Activated T-helper 1 cell treated with anti-CD3 and anti-CD28 coated beads, Interleukin-2, amount 50 U/mL, for 16 hours (primary cell): Measurements from ENCODE around the gene MRGPRX2.

Experiments
- DNase-seq, 2 donors: peaks; one replicate each; pipeline ENCODE4 v3.0.0-alpha.2; 2020; ENCODE audit warnings: low read depth in 1 of 2, low spot score in 1 of 2

MRGPRX2 gene

GRCh38 chr11:19076744-19077589, 16.4 kb upstream of the MRGPRX2 start:
- peak in 1 of 2 donors; percentile 41 for DNase-seq

DNA sequence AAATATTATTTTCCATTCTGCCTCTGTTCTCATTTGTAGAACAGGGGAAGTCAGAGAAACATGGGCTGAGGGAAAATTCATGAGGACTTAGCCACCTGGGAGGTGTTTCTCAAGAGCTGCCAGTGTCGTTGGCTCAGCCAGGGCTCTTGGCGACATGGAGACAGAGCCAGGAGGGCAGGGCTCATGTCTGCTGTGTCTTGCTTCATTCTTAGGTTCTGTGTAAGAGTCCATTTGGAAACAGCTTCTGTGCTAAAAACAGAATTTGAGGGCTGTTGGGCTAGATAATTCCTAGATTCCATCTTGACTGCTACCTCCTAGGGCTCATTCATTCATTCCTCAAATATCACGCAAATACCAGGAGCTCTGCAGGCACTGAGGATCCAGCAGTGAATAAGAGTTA, 15.1 kb upstream of the MRGPRX2 start:
- DNase-seq: no peak

DNA sequence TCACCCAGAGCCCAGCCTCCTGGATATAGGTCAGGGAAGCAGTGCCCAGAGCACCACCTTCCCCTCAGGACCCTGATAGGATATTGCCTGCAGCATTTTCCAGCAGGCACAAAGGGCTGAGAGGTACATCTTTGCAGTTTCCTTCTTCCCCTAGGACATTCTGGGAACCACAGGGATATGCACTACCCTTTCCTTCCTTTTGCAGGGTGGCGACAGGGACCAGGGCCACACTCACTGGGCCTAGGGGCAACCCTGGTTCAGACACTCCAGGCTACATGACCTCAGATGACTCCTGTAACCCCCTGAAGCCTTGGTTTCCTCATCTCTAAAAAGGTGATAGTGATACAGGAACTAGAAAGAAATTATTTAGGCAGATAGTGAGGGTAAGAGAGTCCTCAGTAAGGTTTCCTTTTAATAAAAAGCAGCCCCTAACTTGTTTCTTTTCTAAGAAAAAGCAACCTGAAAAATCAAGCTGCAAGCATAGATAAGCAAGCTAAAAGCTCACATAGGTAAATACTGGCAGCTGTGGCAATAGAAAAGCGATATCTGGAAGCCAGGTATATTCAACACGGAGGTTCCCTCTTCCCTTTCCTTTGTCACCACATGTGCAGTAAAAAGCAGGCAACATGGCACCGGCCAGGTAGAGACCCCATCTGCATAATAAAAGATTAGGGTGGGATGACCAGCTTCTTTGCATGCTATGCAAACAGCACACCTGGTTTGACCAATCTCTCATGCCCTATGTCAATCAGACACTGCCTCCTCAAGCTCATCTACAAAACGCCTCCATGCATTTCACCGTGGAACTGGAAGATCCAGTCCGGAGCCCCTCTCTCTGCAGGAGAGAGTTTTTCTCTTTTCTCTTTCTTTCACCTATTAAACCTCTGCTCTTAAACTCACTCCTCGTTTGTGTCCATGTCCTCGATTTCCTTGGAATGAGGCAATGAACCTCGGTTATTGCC, 13.2 kb upstream of the MRGPRX2 start:
- DNase-seq: no peak

DNA sequence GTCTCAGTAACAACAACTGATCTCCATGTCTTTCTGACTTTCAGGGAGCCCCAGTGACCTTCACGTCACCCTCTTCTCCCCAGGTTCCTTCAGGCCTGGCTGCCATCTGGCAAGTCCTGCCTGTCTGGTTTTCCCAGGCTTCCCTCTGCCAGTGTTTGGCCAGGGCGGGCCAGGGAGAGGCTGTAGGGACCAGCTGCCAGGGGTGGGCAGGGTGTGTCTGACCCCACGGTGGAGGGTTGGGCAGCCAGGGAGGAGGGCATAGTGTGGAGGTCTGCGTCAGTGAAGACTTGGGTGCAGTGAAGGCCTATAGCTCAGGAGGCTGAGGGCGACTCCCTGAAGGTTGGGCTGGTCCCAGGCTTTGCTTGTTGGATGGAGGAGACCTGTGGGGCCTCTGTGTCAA, 11.9 kb upstream of the MRGPRX2 start:
- DNase-seq: no peak

DNA sequence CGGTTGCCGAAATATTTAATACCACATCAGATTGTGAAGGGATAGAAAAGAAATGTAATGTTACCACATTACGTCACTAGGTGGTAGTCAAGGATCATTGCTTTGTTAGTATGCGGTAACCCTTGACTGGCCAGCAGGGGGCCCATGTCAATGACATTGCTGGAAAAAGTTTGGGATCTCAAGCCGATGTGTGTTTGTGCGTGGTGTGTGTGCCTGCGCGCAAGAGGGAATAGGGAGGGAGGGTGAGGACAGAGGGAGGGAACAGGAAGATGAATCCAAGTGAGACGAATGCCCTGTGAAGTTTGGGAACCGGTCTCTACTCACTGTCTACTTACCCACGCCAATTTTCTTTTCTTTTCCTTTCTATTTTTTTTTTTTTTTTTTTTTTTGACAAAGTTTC, 10.7 kb upstream of the MRGPRX2 start:
- DNase-seq: peak in 1 of 2 donors; percentile 14

DNA sequence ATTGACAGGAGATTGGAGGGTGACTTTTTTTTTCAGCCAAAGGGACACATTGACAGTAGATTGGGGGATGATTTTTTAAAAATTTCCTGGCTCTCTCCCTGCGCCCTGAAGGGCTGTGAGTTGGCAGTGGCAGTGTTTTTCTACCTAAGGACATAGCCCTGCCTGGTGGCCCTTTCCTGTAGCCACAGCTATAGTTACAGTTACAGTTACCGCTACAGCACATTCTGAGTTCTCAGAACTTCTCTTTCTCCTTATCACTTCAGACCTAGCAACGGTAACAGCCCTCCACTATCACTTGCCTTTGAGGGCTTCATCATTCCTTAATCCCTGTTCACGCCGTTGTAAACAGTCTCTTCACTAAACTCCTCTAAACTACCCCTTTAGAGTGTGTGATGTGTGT, 684 bp downstream of the MRGPRX2 start:
- no peak for DNase-seq

DNA sequence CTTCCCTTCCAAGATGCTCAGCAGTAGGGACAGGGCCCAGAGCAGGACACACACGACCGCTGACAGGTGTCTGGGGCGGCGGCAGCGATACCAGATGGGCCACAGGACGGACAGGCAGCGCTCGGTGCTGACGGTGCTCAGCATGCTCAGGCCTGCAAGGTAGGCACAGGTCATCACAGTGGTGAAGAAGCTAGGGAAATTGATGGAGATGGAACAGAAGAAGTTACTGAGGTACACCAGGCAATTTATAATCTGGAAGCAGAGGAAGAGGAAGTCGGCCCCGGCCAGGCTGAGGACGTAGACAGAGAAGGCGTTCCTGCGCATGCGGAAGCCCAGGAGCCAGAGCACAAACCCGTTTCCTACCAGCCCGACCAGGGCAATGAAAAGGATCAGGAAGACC, 4.6 kb downstream of the MRGPRX2 start:
- no peak for DNase-seq

DNA sequence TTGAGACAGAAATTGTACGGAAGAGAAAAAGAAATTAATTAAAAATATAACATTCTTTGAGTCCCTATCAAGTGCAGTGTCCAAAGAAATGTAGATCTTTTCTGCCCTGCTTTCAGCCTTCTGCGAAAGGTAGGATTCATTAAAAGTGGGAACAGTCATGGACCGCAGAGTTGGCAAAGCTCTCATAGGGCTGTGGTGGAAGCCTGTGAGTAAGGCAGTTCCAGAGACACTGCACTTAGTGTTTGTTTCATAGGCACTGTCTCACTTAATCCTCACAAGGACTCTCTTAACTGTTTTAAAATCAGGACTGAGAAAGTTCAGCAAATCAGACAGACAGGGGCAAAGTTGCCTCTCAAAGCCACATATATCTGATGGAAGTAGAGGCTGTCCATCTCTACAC, 5.5 kb downstream of the MRGPRX2 start:
- DNase-seq: no peak

GRCh38 chr11:19053909-19054308, 6.6 kb downstream of the MRGPRX2 start:
- no peak for DNase-seq

DNA sequence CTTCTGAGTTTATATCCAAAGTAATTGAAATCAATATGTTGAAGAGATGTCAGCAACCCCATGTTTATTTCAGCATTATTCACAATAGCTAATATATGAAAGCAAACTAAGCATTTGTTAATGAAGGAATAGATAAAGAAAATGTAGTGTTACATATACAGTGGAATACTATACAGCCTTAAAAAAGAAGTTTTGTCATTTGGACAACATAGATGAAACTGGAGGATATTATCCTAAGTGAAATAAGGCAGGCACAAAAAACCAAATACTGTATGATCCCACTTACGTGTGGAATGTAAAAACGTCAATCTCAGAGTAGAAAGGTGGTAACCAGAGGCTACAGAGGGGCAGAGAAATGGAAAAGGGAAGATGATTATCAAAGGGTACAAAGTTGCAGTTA, 10.2 kb downstream of the MRGPRX2 start:
- no peak for DNase-seq

- DNase-seq: no peak
These were observed 11.2 kb downstream of the MRGPRX2 start for GRCh38 chr11:19049351-19049750.

DNA sequence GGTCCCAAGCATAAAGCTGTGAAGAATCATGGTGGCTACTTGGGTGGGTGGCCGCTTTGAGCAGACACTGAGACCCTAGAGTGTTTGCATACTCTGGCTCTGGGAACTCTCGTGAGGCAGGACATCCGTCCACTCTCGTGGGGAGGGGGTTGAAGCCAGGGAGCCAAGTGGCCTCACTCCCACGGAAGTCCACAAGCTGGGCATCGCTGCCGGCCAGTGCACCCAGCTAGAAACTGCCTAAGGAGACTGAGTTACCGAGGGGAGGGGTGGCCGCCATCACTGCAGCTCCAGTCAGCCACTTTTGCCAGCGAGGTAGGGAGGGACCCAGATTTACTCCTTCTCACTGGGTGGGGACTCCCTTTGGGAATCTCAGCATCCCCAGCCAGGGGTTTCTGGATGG, 20.5 kb downstream of the MRGPRX2 start:
- no peak for DNase-seq

DNA sequence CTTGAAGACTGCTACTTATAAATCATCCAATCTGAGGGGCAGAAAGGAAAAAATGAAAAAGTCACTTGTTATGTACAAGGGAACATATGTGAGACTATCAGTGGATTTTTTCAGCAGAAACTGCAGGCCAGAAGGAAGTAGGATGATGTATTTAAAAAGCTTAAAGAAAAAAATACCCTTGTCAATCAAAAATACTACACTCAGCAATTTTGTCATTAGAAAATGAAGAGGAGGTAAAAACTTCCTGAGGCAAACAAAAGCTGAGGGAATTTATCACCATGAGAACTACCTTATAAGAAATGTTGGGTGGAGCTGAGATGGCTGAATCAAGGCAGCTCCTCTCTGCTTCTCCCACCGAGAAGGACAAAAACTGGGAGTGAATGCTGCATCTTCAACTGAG, 21.1 kb downstream of the MRGPRX2 start:
- no peak for DNase-seq

DNA sequence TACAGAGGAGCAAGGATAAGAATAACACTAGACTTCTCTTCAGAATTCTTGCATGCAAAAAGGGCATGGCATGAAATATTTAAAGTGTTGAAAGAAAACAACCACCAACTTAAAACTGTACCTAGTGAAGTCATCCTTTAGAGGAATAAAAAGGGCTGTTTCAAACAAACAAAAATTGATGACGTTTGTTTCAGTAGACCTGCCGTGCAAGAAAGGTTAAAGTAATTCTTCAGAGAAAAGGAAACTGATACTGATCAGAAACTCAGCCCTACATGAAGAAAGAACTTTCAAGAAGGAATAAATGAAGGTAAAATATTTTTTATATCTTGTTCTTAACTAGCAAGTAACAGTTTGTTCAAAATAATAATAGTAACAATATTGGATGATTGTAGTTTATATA, 27.5 kb downstream of the MRGPRX2 start:
- DNase-seq: no peak

DNA sequence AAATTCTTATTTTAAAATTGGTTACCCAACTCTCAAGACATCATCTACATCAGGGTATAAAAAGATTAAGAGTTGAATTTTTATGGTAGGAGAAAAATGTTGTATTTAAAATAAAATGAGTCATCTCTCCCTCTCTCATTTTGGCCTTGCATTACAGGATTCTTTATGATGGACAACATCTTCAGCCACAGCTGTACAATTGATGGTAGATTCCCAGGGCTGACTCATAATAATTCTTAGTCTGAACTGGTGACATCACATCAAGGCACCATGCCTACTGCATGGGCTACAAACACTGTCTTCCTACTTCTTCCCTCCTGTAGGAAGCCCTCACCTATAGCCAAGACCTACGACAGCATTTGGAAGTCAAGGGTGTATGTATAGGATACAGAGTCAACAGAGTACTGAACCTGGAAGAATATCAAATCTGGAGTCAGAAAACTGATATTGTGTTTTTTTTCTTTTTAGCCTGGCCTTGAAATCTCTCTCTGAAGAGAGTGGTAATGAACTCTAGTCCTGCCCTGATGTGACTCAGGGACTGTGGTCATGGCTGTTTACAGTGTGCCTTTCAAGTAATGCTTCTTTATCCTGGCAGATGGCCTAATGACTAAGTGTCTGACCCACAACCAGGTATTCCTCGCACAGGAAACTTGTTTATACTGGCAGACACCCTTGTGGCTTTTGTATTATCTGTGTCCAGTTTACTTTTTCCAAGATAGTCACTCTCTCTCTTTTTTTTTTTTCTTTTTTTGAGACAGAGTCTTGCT, 32.5 kb downstream of the MRGPRX2 start:
- no peak for DNase-seq

DNA sequence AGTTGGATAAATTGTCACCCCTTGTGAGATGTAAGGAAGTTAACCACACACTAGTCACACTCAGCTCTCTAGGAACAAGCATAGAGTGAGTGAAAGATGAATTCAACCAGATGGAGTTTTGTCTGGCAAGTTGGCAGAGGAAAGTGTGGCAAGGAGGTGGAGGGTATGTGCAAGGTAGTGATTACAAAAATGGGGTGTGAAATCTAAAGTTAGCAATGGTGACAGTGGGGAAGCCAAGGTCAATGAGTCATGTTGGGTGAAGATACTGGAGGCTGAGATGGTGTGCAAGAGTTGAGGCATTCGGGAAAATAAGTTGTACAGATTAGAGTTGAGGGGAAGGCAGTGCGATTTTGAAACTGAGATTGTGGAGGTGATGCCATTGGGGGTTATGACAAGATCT, 33.7 kb downstream of the MRGPRX2 start:
- DNase-seq: no peak

DNA sequence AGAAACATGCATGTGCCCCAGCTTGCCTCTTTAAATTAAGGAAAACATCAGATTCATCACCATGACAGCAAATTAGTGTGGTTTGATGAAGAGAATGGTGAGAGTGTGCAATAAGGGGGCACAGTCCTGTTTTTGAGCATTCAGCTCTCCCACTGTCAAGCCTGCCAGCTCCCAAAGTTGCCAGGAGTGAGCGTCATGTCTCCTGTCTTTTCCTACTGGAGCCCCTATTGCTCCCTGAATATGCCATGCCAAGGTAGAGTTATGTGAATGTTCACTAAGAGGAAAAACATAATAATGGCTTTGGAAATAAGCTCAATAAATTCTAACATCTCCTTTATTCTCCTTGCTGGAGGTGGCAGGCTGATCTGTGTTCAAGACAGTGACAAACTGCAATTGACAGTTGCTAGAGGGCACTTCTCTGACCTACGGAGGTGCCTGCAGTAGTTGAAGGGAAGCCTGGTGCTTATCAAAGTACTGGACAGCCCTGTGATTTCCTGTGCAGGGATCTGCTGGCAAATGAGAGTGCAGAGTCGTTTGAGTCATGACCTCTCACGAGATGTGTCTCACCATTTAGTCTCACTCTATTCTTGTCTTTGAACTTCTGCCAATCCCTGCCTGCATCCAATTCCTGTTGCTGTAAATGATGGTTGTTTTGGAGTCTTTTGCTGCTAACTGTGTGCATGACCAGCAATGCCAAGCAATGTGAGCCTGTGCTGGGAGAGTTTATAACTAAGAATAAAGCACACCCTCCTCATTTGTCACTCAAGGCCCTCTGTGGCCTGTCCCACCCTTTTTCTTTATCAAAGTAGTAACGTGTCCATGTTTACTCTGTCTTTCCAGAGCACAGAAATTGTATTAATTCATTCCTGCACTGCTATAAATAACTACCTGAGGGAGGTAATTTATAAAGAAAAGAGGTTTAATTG, 34.8 kb downstream of the MRGPRX2 start:
- DNase-seq: no peak

- DNase-seq: no peak
These were observed 39.7 kb downstream of the MRGPRX2 start for GRCh38 chr11:19020831-19021230.

- no peak for DNase-seq
These were observed 41.6 kb downstream of the MRGPRX2 start for GRCh38 chr11:19018901-19019300.

- no peak for DNase-seq
These were observed 47.2 kb downstream of the MRGPRX2 start for GRCh38 chr11:19013181-19013857.
